ENCODE results near the gene SYCE1L. TPM values are rescaled to one million over a fixed set of nuclear protein-coding genes. Genes with fewer than 3 reads are reported as not detected.

Gene SYCE1L
- total and polyA plus RNA-seq, 2 of the 4 experiments (the other 2 are of a cell fraction): 0.10 TPM; not detected in 1

GRCh38 chr16:77207030-77207429 is 7.8 kb downstream of the SYCE1L start:
- intact Hi-C loops (cut with micrococcal nuclease): no loop called here
- CTCF ChIA-PET: no interaction called here
- no peak overlapping the region for H3K9ac ChIP-seq (ENCODE audit: low read depth, low read length)
- no peaks in the 10 kb centered on the region for H3K9me3 ChIP-seq (ENCODE audit: control insufficient read depth, insufficient read depth, low read length)
- in situ Hi-C loops (cut with MboI; ENCODE audit: low sequenced_read_pairs): no loop called here
- H4K91ac ChIP-seq (ENCODE audit: insufficient read depth, low read depth, low read length): no peak overlapping the region
- no peak overlapping the region for H4K8ac ChIP-seq (ENCODE audit: low read depth in 2 of 2, low read length in 2 of 2)
- H2BK15ac ChIP-seq (ENCODE audit: low read depth, low read length): no peak overlapping the region
- no peak overlapping the region for H2AFZ ChIP-seq (replicated peaks; ENCODE audit: low read length, poor library complexity)
- TF ChIP-seq CEBPB (IDR thresholded peaks at IDR 0.05; ENCODE audit: low read depth, low read length) (no peak), MAZ (IDR thresholded peaks at IDR 0.05; ENCODE audit: borderline replicate concordance, low read depth, low read length) (no peak), RFX5 (IDR thresholded peaks at IDR 0.05; ENCODE audit: low read depth, low read length) (no peak), BHLHE40 (IDR thresholded peaks at IDR 0.05; ENCODE audit: low read depth, low read length) (no peak), NFE2L2 (IDR thresholded peaks at IDR 0.05; ENCODE audit: low read depth, low read length) (no peak), RAD21 (IDR thresholded peaks at IDR 0.05; ENCODE audit: low read length) (no peak), USF2 (IDR thresholded peaks at IDR 0.05; ENCODE audit: low read depth, low read length) (no peak), SMC3 (IDR thresholded peaks at IDR 0.05; ENCODE audit: low read depth, low read length) (no peak), FOS (IDR thresholded peaks at IDR 0.05; ENCODE audit: low read depth, low read length) (no peak), RCOR1 (IDR thresholded peaks at IDR 0.05; ENCODE audit: insufficient replicate concordance, low read length) (no peak), MAFK (IDR thresholded peaks at IDR 0.05; ENCODE audit: low read depth, low read length) (no peak), POLR2A (IDR thresholded peaks at IDR 0.05; ENCODE audit: low read depth, low read length) (no peak), ELK1 (IDR thresholded peaks at IDR 0.05; ENCODE audit: borderline replicate concordance, low read depth, low read length) (no peak), CTCF (conservative IDR thresholded peaks at IDR 0.05; ENCODE audit: low read depth, low read length) (no peak), CHD1 (IDR thresholded peaks at IDR 0.05; ENCODE audit: low read depth, low read length) (no peak), MXI1 (IDR thresholded peaks at IDR 0.05; ENCODE audit: borderline replicate concordance, low read depth, low read length) (no peak)
- H2BK5ac ChIP-seq (ENCODE audit: low read depth, low read length, poor library complexity, severe bottlenecking): no peak overlapping the region
- no peak overlapping the region for H3K56ac ChIP-seq (ENCODE audit: extremely low read depth, insufficient read depth, low read length)
- no peak overlapping the region for H3K14ac ChIP-seq (replicated peaks; ENCODE audit: low read depth, low read length)
- no peak overlapping the region for H3K23ac ChIP-seq (ENCODE audit: low read depth, low read length)
- ATAC-seq (ENCODE audit: low read depth) (no peak), DNase-seq (no peak)
- no peak overlapping the region for H3K18ac ChIP-seq (ENCODE audit: low read depth, low read length)
- no peaks in the 10 kb centered on the region for H3K4me1 ChIP-seq (ENCODE audit: control insufficient read depth, insufficient read depth, low read length)
- POLR2A ChIA-PET (ENCODE audit: unreplicated experiment): no interaction called here
- no peak overlapping the region for H3K4ac ChIP-seq (ENCODE audit: low read depth, low read length)
- no peaks in the 10 kb centered on the region for H4K20me1 ChIP-seq (ENCODE audit: insufficient read depth, low read length)
- 100% methylated on average over 1 of the region's 5 CpGs; no CpG with 5 or more reads in 1 of the 2 experiments for WGBS, 2 experiments (ENCODE audit: extremely low coverage in 2 of 2, insufficient read length in 1 of 2)
- no peak overlapping the region for H2BK120ac ChIP-seq (ENCODE audit: low read depth, low read length)
- dilution Hi-C loops (cut with HindIII; ENCODE audit: low sequenced_read_pairs, unreplicated experiment): no loop called here
- H2AK5ac ChIP-seq (ENCODE audit: low read depth, low read length): no peak overlapping the region
- H3K9me1 ChIP-seq (ENCODE audit: insufficient read depth, low read length): peaks cover 4% of the 10 kb centered on the region; the same call in 1 of the 2 replicates
- no peak overlapping the region for H3K27ac ChIP-seq (ENCODE audit: insufficient read depth, low read length)
- no peaks in the 10 kb centered on the region for H3K36me3 ChIP-seq (ENCODE audit: control insufficient read depth, insufficient read depth, low read length)
- H2AK9ac ChIP-seq (replicated peaks; ENCODE audit: low read depth, low read length, poor library complexity): no peak overlapping the region
- H3K27me3 ChIP-seq (ENCODE audit: control insufficient read depth, insufficient read depth, low read length): peaks cover 6% of the 10 kb centered on the region; the same call in 1 of the 2 replicates
- no TSS peak for BruUV-seq (replicated peaks)
- H3K4me3 ChIP-seq (ENCODE audit: insufficient read depth, low read depth, low read length): no peak overlapping the region
- no peak overlapping the region for H3K4me2 ChIP-seq (ENCODE audit: low read depth, low read length)
- no peak overlapping the region for H2BK20ac ChIP-seq (ENCODE audit: low read depth, low read length)
- H4K5ac ChIP-seq (ENCODE audit: low read depth, low read length): no peak overlapping the region
- H3K79me1 ChIP-seq (ENCODE audit: low read depth in 1 of 2, low read length in 2 of 2): no peaks in the 10 kb centered on the region

Data from IMR-90 (cell line).